Progenitor cell of endocrine pancreas (in vitro differentiated cells): ENCODE measurements around the gene HMG20B. TPM values are rescaled to one million over a fixed set of nuclear protein-coding genes. Genes with fewer than 3 reads are reported as not detected.

Experiments used
- DNase-seq: peaks from one replicate; pipeline ENCODE4 v3.0.0; 2021; ENCODE audit warnings: low spot score; ENCODE audit not compliant: unreplicated experiment
- H3K27ac Mint-ChIP-seq: 2 replicates; pipeline ENCODE4 v1.8.0; 2021; ENCODE audit warnings: mild to moderate bottlenecking, moderate library complexity, mixed read lengths
- H3K27me3 Mint-ChIP-seq: 2 replicates; pipeline ENCODE4 v1.8.0; 2021; ENCODE audit warnings: mixed read lengths
- H3K36me3 Mint-ChIP-seq: 2 replicates; pipeline ENCODE4 v1.8.0; 2022; ENCODE audit warnings: mixed read lengths; ENCODE audit not compliant: insufficient read depth
- H3K4me1 Mint-ChIP-seq: 2 replicates; pipeline ENCODE4 v1.8.0; 2021; ENCODE audit warnings: low read depth, mixed read lengths
- H3K4me3 Mint-ChIP-seq: 2 replicates; pipeline ENCODE4 v1.8.0; 2021; ENCODE audit warnings: low read depth, mild to moderate bottlenecking, moderate library complexity, mixed read lengths
- H3K9me3 Mint-ChIP-seq: 2 replicates; pipeline ENCODE4 v1.8.0; 2021; ENCODE audit warnings: low read depth, mixed read lengths
- total RNA-seq: library from RNA; stranded (reverse); gene quantifications from 2 replicates; pipeline ENCODE4 v1.2.1, GENCODE V29; 2021
- TF ChIP-seq, protein P1 (sequence below): fragments of 200-600 bp; sonication (generic); IDR thresholded peaks from one replicate; pipeline ENCODE4 v1.5.0; 2021; ENCODE audit warnings: antibody characterized with exemption, mild to moderate bottlenecking; ENCODE audit not compliant: unreplicated experiment

HMG20B gene
- total RNA-seq, 1 donor from 2014 or later: 79.7 TPM

DNA sequence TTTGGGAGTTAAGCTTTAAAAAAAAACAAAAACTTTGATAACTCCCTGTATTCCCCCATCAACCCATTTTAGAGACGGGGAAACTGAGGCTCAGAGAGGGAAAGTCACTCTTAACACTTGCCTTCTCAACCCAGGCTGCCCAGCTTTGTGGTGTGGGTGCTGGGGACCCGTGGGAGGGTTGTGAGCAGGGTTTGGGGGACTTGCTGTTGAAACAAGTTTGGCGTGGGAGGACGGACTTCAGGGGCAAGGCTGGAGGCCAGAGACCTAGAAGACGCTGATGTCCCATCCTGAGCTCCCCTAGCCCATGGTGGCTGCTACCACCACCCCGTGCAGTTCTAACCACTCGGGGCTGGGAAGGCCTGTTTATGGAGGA is 54.6 kb downstream of the HMG20B start:
- Mint-ChIP-seq H3K27ac (peak overlapping the region; percentile 100), H3K4me1 (peaks cover 13% of the 10 kb centered on the region), H3K27me3 (no peaks in the 10 kb centered on the region), H3K36me3 (peaks cover 1% of the 10 kb centered on the region), H3K9me3 (no peaks in the 10 kb centered on the region), H3K4me3 (no peak overlapping the region)
- TF ChIP-seq, protein P1, sequence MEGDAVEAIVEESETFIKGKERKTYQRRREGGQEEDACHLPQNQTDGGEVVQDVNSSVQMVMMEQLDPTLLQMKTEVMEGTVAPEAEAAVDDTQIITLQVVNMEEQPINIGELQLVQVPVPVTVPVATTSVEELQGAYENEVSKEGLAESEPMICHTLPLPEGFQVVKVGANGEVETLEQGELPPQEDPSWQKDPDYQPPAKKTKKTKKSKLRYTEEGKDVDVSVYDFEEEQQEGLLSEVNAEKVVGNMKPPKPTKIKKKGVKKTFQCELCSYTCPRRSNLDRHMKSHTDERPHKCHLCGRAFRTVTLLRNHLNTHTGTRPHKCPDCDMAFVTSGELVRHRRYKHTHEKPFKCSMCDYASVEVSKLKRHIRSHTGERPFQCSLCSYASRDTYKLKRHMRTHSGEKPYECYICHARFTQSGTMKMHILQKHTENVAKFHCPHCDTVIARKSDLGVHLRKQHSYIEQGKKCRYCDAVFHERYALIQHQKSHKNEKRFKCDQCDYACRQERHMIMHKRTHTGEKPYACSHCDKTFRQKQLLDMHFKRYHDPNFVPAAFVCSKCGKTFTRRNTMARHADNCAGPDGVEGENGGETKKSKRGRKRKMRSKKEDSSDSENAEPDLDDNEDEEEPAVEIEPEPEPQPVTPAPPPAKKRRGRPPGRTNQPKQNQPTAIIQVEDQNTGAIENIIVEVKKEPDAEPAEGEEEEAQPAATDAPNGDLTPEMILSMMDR: no peak
- no peak for DNase-seq

Other genes starting within 250 kb of the HMG20B start
- 4.5 and 6.8 TPM in 2 replicates for gene NFIC, start 206.4 kb upstream of the HMG20B start, total RNA-seq
- 1.3 and 1.6 TPM in 2 replicates for gene SMIM24, start 92.4 kb upstream of the HMG20B start, total RNA-seq
- not detected in 2 replicates for gene SMIM44, start 89.5 kb upstream of the HMG20B start, total RNA-seq
- gene DOHH, start 72.3 kb upstream of the HMG20B start, total RNA-seq: 9.4 and 9.9 TPM in 2 replicates
- gene FZR1, start 66.6 kb upstream of the HMG20B start, total RNA-seq: 61.3 and 70.5 TPM in 2 replicates
- gene TEKTIP1, start 33.8 kb upstream of the HMG20B start, total RNA-seq: 3.8 and 4.0 TPM in 2 replicates
- 71.5 and 75.1 TPM in 2 replicates for gene MFSD12, start 15.4 kb upstream of the HMG20B start, total RNA-seq
- not detected in 2 replicates for gene GIPC3, start 12.5 kb downstream of the HMG20B start, total RNA-seq
- not detected in 2 replicates for gene TBXA2R, start 33.9 kb downstream of the HMG20B start, total RNA-seq
- gene CACTIN, start 53.8 kb downstream of the HMG20B start, total RNA-seq: 33.4 and 43.9 TPM in 2 replicates
- 49.7 and 51.7 TPM in 2 replicates for gene PIP5K1C, start 127.5 kb downstream of the HMG20B start, total RNA-seq
- 36.3 and 40.7 TPM in 2 replicates for gene TJP3, start 135.4 kb downstream of the HMG20B start, total RNA-seq
- 31.4 and 33.3 TPM in 2 replicates for gene APBA3, start 188.7 kb downstream of the HMG20B start, total RNA-seq
- gene MRPL54, start 189.7 kb downstream of the HMG20B start, total RNA-seq: 38.6 and 39.8 TPM in 2 replicates
- not detected in 2 replicates for gene RAX2, start 199.3 kb downstream of the HMG20B start, total RNA-seq
- 1.8 TPM in 2 replicates for gene MATK, start 213.4 kb downstream of the HMG20B start, total RNA-seq